NCI-H2107 (cell line): ENCODE data around the gene FAM24B.

ENCODE experiments used
- DNase-seq: peaks from one replicate; lab custom pipeline; 2025; lab: John Stamatoyannopoulos, UW

FAM24B gene

GRCh38 chr10:122822973-122823690 is 56.2 kb downstream of the FAM24B start:
- no peak for DNase-seq

GRCh38 chr10:122821808-122822207 is 57.6 kb downstream of the FAM24B start:
- DNase-seq = no peak

- DNase-seq = no peak
Observed at GRCh38 chr10:122815458-122815857, 63.9 kb downstream of the FAM24B start.

- DNase-seq = no peak
Observed at GRCh38 chr10:122814493-122814892, 64.9 kb downstream of the FAM24B start.

- no peak for DNase-seq
Observed at GRCh38 chr10:122812751-122813150, 66.6 kb downstream of the FAM24B start.

GRCh38 chr10:122802282-122802681 is 77.1 kb downstream of the FAM24B start:
- no peak for DNase-seq
